ENCODE data around the gene ATP9A.

DNA sequence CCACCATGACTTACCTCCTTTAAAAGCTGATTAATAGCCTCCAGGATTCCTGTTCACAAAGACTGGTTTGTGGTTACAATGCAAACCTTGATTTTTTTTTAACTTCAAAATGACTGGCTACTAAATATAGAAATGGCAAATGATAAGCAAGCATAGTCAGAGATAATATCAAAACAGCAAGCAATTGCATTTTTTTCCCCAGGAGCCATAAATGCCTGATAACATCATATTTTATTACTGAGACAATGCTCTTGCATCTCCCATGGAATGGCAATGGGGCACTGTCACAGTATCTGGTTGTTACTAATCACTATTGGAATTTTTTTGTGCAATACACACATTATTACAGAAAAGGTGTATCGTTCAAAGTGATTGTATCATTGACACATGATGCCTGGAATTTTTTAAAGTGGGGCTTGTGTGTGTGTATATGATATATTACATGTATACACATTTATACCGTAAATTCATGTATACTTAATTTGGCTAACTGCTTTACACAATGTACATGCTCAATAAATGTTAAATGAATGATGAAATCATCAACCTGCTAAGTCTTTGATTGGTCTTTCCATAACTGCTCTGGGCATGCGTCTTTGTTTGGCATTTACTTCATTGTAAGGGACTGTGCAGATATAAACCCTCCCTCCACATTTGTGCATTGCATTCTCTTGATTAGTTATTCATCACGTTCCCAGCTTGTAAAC, 35.1 kb upstream of the ATP9A start:
- TF ChIP-seq, protein P1, sequence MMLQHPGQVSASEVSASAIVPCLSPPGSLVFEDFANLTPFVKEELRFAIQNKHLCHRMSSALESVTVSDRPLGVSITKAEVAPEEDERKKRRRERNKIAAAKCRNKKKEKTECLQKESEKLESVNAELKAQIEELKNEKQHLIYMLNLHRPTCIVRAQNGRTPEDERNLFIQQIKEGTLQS (IDR thresholded peaks at IDR 0.05) = no peak
- TF ChIP-seq, protein P2, sequence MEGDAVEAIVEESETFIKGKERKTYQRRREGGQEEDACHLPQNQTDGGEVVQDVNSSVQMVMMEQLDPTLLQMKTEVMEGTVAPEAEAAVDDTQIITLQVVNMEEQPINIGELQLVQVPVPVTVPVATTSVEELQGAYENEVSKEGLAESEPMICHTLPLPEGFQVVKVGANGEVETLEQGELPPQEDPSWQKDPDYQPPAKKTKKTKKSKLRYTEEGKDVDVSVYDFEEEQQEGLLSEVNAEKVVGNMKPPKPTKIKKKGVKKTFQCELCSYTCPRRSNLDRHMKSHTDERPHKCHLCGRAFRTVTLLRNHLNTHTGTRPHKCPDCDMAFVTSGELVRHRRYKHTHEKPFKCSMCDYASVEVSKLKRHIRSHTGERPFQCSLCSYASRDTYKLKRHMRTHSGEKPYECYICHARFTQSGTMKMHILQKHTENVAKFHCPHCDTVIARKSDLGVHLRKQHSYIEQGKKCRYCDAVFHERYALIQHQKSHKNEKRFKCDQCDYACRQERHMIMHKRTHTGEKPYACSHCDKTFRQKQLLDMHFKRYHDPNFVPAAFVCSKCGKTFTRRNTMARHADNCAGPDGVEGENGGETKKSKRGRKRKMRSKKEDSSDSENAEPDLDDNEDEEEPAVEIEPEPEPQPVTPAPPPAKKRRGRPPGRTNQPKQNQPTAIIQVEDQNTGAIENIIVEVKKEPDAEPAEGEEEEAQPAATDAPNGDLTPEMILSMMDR (IDR thresholded peaks at IDR 0.05; ENCODE audit: low read depth, low read length, missing input control) = no peak
- TF ChIP-seq RAD21 (IDR thresholded peaks at IDR 0.05) (no peak), GABPA (IDR thresholded peaks at IDR 0.05 in 1 of 2, conservative IDR thresholded peaks at IDR 0.05 in 1 of 2) (no peak)
- TF ChIP-seq, protein P3, sequence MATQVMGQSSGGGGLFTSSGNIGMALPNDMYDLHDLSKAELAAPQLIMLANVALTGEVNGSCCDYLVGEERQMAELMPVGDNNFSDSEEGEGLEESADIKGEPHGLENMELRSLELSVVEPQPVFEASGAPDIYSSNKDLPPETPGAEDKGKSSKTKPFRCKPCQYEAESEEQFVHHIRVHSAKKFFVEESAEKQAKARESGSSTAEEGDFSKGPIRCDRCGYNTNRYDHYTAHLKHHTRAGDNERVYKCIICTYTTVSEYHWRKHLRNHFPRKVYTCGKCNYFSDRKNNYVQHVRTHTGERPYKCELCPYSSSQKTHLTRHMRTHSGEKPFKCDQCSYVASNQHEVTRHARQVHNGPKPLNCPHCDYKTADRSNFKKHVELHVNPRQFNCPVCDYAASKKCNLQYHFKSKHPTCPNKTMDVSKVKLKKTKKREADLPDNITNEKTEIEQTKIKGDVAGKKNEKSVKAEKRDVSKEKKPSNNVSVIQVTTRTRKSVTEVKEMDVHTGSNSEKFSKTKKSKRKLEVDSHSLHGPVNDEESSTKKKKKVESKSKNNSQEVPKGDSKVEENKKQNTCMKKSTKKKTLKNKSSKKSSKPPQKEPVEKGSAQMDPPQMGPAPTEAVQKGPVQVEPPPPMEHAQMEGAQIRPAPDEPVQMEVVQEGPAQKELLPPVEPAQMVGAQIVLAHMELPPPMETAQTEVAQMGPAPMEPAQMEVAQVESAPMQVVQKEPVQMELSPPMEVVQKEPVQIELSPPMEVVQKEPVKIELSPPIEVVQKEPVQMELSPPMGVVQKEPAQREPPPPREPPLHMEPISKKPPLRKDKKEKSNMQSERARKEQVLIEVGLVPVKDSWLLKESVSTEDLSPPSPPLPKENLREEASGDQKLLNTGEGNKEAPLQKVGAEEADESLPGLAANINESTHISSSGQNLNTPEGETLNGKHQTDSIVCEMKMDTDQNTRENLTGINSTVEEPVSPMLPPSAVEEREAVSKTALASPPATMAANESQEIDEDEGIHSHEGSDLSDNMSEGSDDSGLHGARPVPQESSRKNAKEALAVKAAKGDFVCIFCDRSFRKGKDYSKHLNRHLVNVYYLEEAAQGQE (IDR thresholded peaks at IDR 0.05) = no peak
- TF ChIP-seq, protein P4, sequence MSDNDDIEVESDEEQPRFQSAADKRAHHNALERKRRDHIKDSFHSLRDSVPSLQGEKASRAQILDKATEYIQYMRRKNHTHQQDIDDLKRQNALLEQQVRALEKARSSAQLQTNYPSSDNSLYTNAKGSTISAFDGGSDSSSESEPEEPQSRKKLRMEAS (IDR thresholded peaks at IDR 0.05) = no peak

Measured in liver (tissue), 3 donors.